Gastrocnemius medialis (tissue), 4 donors: ENCODE measurements around the gene ZBTB20. TPM values are rescaled to one million over a fixed set of nuclear protein-coding genes. Genes with fewer than 3 reads are reported as not detected.
A peak's percentile ranks its signal among the peaks of the same experiment; 100 is the strongest.

Experiments
- ATAC-seq, 2 donors: fragments of 150-250 bp; one replicate each; pipeline ENCODE4 v1.9.1; 2016
- DNase-seq, 2 donors: peaks; one replicate each; pipeline ENCODE4 v3.0.0-alpha.2; 2019
- H3K27ac ChIP-seq, 4 donors: fragments of 200-600 bp; sonication (generic); 1 replicate in 1 of 4; 2 replicates in 3 of 4; pipeline ENCODE4 v1.5.1; 2016 to 2018; ENCODE audit warnings: mild to moderate bottlenecking in 2 of 4, moderate library complexity in 1 of 4
- H3K27me3 ChIP-seq, 3 donors: fragments of 200-600 bp; sonication (generic) in 2 of 3; 1 replicate in 1 of 3; 2 replicates in 2 of 3; pipeline versions ENCODE4 v1.5.1 to v1.6.0; 2016 to 2019; ENCODE audit warnings: mild to moderate bottlenecking in 1 of 3, moderate library complexity in 1 of 3
- H3K36me3 ChIP-seq, 2 donors: fragments of 200-600 bp; sonication (generic) in 1 of 2; one replicate each; pipeline ENCODE4 v1.5.1; 2017 to 2018
- H3K4me1 ChIP-seq, 2 donors: fragments of 200-600 bp; sonication (generic) in 1 of 2; one replicate each; pipeline ENCODE4 v1.5.1; 2016 to 2017; ENCODE audit warnings: mild to moderate bottlenecking in 2 of 2
- H3K4me3 ChIP-seq, 4 donors: fragments of 200-600 bp; sonication (generic) in 3 of 4; 1 replicate in 1 of 4; 2 replicates in 3 of 4; pipeline ENCODE4 v1.5.1; 2016 to 2019; ENCODE audit warnings: mild to moderate bottlenecking in 2 of 4
- H3K9me3 ChIP-seq, 3 donors: fragments of 200-600 bp; sonication (generic) in 2 of 3; 1 replicate in 1 of 3; 2 replicates in 2 of 3; pipeline ENCODE4 v1.5.1; 2016 to 2019
- POLR2A ChIP-seq, 2 donors: fragments of 450-650 bp; IDR thresholded peaks; one replicate each; pipeline ENCODE4 v1.6.1; 2017; ENCODE audit warnings: antibody characterized with exemption in 2 of 2, mild to moderate bottlenecking in 2 of 2, moderate library complexity in 2 of 2
- in situ Hi-C, 4 donors: fragments of 200-750 bp; cut with MboI; loops; one replicate each; pipeline versions ENCODE4 v1.15.0 to v1.8.0; 2017; ENCODE audit warnings: low sequenced_read_pairs in 4 of 4
- intact Hi-C: fragments of 100-400 bp; cut with DNase I; formaldehyde crosslinking; loops from one replicate; pipeline ENCODE4 v1.15.1; 2023; ENCODE audit warnings: low total_unique reads
- total RNA-seq, 4 donors: library from RNA; depleted of rRNA; stranded (reverse); fragments of >200 nt; gene quantifications; one replicate each; pipeline versions ENCODE4 v1.1.0 to v1.2.3, GENCODE V29; 2016
- TF ChIP-seq, protein P1 (sequence below), 5 experiments: fragments of 450-650 bp in 3 of 5; fragments of 200-600 bp in 2 of 5; sonication (generic) in 2 of 5; IDR thresholded peaks in 4 of 5; conservative IDR thresholded peaks in 1 of 5; 1 replicate in 4 of 5; 2 replicates in 1 of 5; pipeline ENCODE4 v1.5.1; 2016 to 2019; ENCODE audit warnings: antibody characterized with exemption in 5 of 5, mild to moderate bottlenecking in 3 of 5, moderate library complexity in 3 of 5

ZBTB20 gene
- total RNA-seq, 4 donors from 2014 or later: 47.6 to 86.5 (median 69.0) TPM

DNA sequence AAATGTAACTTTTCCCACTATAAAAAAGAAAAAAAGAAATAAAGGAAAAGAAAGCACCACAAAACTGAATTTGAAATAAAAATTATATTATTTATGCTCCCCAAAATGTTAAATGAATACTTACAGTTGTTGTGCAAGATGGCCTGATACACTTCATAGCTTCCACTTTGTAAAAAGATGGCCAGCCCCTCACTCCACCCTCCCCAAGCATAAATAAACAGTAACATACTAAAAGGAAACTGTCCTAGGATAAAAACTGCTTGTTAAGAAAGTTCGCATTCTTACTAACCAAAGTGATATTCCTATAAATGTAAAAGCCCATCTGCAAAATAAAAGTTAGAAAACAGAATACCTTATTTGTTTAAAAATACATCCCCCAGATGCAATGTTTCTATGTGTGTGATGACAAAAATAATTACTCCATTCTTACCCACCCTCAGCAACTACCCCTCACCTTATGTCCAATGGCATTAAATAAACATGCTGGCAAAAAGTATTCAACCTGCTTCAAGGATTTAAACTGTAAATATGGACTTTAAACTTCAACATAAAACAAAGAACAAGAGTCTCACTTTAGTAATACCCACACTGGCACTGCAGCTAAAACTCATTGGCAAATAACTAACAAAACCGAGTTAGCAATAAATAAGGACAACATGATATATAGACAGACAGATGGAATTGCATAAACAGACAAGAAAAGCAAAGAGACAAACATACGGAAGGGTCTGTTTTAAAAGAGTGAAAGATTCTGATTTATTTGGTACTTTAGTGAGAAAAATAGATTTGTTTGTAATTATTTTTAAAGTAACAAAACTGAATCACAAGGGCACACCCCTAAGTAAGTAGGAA, 47.7 kb downstream of the ZBTB20 start:
- Histone ChIP-seq H3K27ac (peak overlapping the region; percentile 79 to 83 (median 82)), H3K4me3 (peak overlapping the region; percentile 50 to 61 (median 55)), H3K36me3 (no peaks in the 10 kb centered on the region), H3K27me3 (no peaks in the 10 kb centered on the region), H3K4me1 (peaks cover 58 to 73% of the 10 kb centered on the region in 2 donors), H3K9me3 (no peaks in the 10 kb centered on the region)
- DNase-seq (no peak), ATAC-seq (peak in 1 of 2 donors; percentile 19)
- TF ChIP-seq, protein P1, sequence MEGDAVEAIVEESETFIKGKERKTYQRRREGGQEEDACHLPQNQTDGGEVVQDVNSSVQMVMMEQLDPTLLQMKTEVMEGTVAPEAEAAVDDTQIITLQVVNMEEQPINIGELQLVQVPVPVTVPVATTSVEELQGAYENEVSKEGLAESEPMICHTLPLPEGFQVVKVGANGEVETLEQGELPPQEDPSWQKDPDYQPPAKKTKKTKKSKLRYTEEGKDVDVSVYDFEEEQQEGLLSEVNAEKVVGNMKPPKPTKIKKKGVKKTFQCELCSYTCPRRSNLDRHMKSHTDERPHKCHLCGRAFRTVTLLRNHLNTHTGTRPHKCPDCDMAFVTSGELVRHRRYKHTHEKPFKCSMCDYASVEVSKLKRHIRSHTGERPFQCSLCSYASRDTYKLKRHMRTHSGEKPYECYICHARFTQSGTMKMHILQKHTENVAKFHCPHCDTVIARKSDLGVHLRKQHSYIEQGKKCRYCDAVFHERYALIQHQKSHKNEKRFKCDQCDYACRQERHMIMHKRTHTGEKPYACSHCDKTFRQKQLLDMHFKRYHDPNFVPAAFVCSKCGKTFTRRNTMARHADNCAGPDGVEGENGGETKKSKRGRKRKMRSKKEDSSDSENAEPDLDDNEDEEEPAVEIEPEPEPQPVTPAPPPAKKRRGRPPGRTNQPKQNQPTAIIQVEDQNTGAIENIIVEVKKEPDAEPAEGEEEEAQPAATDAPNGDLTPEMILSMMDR (IDR thresholded peaks at IDR 0.05 in 4 of 5, conservative IDR thresholded peaks at IDR 0.05 in 1 of 5): no peak
- no peak for TF ChIP-seq POLR2A (IDR thresholded peaks at IDR 0.05)
- intact Hi-C loops: no loop called here
- in situ Hi-C loops: loop anchor here in 2 of 4 donors (10.0 to 25.0 kb wide), 3 partner anchors 65 to 265 kb away; no protein-coding TSS in a partner anchor

DNA sequence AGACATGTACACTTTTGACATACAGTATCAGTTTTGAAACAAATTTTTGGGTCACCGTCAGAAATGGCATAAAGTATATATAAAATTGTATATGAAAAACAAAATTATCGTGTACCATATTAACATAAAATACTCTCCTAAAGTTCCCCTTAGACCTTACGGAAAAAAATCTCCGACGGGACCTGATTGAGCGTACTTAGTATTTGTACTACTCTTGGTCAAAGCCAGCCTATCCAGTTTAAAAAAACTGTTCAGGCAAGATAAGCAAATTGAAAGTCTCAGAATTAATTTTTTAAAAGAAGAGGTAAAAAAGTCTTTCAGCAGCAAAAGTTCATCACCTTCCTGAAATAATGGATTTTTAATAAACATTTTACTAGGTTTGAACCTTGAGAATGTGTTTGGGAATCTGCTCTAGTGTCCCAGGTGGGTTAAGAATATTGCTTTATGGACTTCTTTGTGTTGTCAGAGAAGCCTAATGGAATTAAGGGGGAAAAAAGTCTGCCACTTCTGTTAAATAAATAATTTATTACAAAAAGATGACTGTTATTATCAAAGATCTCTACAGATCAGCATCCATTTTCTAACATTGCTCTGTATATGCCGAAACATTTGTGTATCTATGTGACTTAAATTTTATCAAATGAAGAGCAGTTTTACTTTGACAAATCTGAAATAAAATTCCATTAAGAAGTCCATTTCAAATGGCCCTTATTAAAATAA, 48.6 kb downstream of the ZBTB20 start:
- intact Hi-C loops: no loop called here
- Histone ChIP-seq H3K4me1 (peaks cover 66 to 82% of the 10 kb centered on the region in 2 donors), H3K27me3 (no peaks in the 10 kb centered on the region), H3K36me3 (no peaks in the 10 kb centered on the region), H3K9me3 (no peaks in the 10 kb centered on the region), H3K4me3 (peak overlapping the region; percentile 50 to 61 (median 55)), H3K27ac (peak overlapping the region; percentile 79 to 83 (median 82))
- no peak for DNase-seq
- no peak for ATAC-seq
- in situ Hi-C loops: loop anchor here in 2 of 4 donors (10.0 to 25.0 kb wide), 3 partner anchors 66 to 264 kb away; no protein-coding TSS in a partner anchor
- TF ChIP-seq, protein P1 (IDR thresholded peaks at IDR 0.05 in 4 of 5, conservative IDR thresholded peaks at IDR 0.05 in 1 of 5): no peak
- TF ChIP-seq POLR2A (IDR thresholded peaks at IDR 0.05): no peak

DNA sequence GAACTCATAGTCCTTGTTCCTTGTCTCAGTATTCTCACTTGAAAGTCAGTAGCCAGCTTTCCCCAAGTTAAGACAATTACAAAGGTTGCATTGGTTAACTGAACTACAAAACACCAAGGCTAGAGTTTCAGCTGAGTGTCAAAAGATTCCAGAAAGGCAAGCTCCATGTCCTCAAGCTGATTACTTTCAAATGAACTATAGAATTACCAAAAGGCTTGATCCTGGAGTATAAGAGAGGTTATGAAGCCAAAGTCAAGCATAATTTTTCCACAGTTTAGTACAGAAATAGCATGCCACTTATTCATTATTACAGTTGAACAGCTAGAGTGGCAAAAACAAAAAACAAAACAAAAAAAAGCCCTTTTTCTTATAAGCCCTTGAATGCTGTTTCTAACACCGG, 51.9 kb downstream of the ZBTB20 start:
- no peaks in the 10 kb centered on the region for H3K36me3 ChIP-seq
- peak overlapping the region in 1 of 4 donors; percentile 1 for H3K4me3 ChIP-seq
- no peak for ATAC-seq
- no peaks in the 10 kb centered on the region for H3K9me3 ChIP-seq
- peaks cover 78% of the 10 kb centered on the region in 2 donors for H3K4me1 ChIP-seq
- in situ Hi-C loops: loop anchor here in 2 of 4 donors (10.0 to 25.0 kb wide), 3 partner anchors 70 to 260 kb away; no protein-coding TSS in a partner anchor
- TF ChIP-seq POLR2A (IDR thresholded peaks at IDR 0.05): no peak
- TF ChIP-seq, protein P1 (IDR thresholded peaks at IDR 0.05 in 4 of 5, conservative IDR thresholded peaks at IDR 0.05 in 1 of 5): no peak
- peak overlapping the region; percentile 50 to 82 (median 64) for H3K27ac ChIP-seq
- H3K27me3 ChIP-seq: no peaks in the 10 kb centered on the region
- intact Hi-C loops: no loop called here
- DNase-seq: no peak

DNA sequence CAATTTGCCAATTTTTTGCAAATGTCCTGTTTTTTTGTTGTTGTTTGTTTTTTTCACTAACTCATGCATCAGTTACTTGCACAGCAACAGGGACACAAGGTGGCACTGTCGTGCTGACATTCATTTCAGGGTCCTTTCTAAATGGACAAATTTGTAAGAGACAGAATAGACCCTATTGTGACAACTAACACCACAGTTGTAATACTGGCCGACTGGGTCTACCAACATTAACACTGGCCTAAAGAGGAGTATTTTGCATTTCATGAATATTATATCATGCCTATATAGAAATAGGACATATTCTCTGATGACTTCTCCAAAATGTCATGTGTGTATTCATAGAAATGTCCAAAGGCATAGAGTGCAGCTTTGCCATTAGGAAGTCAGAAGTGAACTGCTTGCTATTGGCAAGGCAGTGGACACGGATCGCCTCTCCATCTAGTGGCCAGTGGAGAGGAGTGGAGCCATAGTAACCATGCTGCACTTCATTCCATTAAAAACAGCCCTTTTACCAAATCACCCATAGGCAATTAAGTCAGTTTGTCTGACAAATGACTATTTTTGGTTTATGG, 54.8 kb downstream of the ZBTB20 start:
- Histone ChIP-seq H3K4me3 (no peak overlapping the region), H3K4me1 (peaks cover 65 to 75% of the 10 kb centered on the region in 2 donors), H3K9me3 (no peaks in the 10 kb centered on the region), H3K27me3 (no peaks in the 10 kb centered on the region), H3K36me3 (no peaks in the 10 kb centered on the region), H3K27ac (peak overlapping the region; percentile 21 to 82 (median 56))
- DNase-seq: peak; percentile 66 to 70
- TF ChIP-seq POLR2A (IDR thresholded peaks at IDR 0.05): no peak
- TF ChIP-seq, protein P1 (IDR thresholded peaks at IDR 0.05 in 4 of 5, conservative IDR thresholded peaks at IDR 0.05 in 1 of 5): peak; percentile 62 to 92 (median 74)
- in situ Hi-C loops: loop anchor here in 3 of 4 donors (5.0 to 25.0 kb wide), 4 partner anchors 72 to 265 kb away; no protein-coding TSS in a partner anchor
- intact Hi-C loops: loop anchor here (1.0 to 5.0 kb wide), 4 partner anchors 54 to 710 kb away; partner anchors contain the start of gene ZBTB20
- peak; percentile 98 for ATAC-seq
